Measurements from ENCODE around the gene SCNN1G.

The SCNN1G gene

GRCh38 chr16:23214796-23215195 lies 32.3 kb downstream of the SCNN1G start:
- TF ChIP-seq CTCF (conservative IDR thresholded peaks at IDR 0.05; ENCODE audit: low read depth, low read length), result no peak
- no peak for DNase-seq (ENCODE audit: low read depth)
- no peak overlapping the region for H3K4me3 ChIP-seq (ENCODE audit: low read length)

DNA sequence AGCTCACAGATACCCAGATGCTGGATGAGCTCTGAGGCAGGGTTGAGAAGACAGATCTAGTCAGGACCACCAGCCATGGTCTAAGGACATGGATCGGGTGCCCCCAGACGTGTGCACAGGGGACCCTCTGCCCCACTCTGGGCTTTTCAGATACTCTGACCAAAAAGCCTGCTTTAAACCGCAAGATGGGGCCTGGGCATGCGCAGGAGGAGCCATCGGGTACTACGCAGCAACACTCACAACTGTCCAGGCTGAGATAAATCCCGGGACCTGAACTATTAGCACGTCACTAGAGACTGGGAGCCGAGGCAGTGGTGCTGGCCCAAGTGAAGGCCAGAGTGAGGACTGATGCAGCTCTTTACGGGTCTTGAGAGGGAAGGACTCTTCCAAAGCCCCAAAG lies 32.9 kb downstream of the SCNN1G start:
- no peak for TF ChIP-seq CTCF (conservative IDR thresholded peaks at IDR 0.05; ENCODE audit: low read depth, low read length)
- no peak for DNase-seq (ENCODE audit: low read depth)
- H3K4me3 ChIP-seq (ENCODE audit: low read length), result no peak overlapping the region

- TF ChIP-seq CTCF (conservative IDR thresholded peaks at IDR 0.05; ENCODE audit: low read depth, low read length), result no peak
- no peak overlapping the region for H3K4me3 ChIP-seq (ENCODE audit: low read length)
- no peak for DNase-seq (ENCODE audit: low read depth)
These were observed 34.2 kb downstream of the SCNN1G start for GRCh38 chr16:23216658-23217246.

DNA sequence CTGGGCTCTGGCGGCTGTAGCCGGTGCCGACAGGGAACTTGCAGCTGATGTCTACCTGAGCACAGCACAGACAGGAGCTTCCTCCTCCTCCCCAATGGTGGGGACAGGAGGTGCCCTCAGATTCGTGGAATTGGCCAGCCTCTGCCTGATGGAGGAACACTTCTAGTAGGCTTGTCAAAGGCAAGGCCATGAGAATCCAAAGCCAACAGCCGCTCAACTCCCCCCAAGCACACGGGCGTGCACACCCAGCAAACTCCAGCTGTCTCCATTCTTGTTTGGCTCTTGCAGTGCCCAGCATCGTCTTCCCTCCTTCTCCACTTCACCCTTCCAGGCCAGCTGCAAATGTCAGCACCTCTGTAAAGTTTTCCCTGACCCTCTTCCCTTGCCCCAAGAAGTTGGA lies 35.1 kb downstream of the SCNN1G start:
- H3K4me3 ChIP-seq (ENCODE audit: low read length), result no peak overlapping the region
- no peak for TF ChIP-seq CTCF (conservative IDR thresholded peaks at IDR 0.05; ENCODE audit: low read depth, low read length)
- DNase-seq (ENCODE audit: low read depth), result no peak

GRCh38 chr16:23222929-23223328 lies 40.4 kb downstream of the SCNN1G start:
- no peak for TF ChIP-seq CTCF (conservative IDR thresholded peaks at IDR 0.05; ENCODE audit: low read depth, low read length)
- no peak for DNase-seq (ENCODE audit: low read depth)
- no peak overlapping the region for H3K4me3 ChIP-seq (ENCODE audit: low read length)

DNA sequence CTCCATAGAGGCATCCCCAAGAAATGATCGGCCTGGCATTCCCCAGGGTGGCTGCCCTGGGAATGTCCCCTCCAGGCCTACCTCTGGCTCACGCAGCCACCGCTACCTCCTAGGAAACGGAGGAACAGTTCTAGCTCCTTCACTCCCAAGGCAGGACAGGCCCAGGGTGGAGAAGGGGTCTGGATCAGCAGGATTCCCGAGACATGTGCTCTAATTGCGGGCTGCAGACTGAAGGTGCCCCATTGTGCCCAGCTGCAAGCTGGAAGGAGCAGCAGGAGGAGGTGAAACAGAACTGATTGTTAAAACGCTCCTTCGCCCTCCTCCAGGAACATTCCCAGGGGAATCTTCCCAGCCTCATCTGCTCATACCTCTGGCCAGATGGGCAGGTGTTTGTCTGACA lies 40.8 kb downstream of the SCNN1G start:
- no peak for TF ChIP-seq CTCF (conservative IDR thresholded peaks at IDR 0.05; ENCODE audit: low read depth, low read length)
- DNase-seq (ENCODE audit: low read depth), result no peak
- no peak overlapping the region for H3K4me3 ChIP-seq (ENCODE audit: low read length)

DNA sequence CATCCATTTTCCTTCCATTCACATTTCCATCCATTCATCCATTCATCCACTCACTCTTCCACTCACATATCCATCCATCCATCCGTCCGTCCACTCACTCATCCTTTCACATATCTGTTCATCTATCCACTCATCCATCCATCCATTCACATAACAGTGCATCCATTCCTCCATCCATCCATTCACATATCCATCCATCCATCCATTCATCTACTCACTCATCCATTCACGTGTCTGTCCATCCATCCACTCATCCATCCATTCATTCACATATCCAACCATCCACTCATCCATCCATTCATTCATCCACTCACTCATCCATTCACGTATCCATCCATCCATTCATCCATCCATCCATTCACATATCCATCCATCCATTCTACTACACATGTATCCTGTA lies 42.6 kb downstream of the SCNN1G start:
- TF ChIP-seq CTCF (conservative IDR thresholded peaks at IDR 0.05; ENCODE audit: low read depth, low read length), result no peak

More for the DNA sequence above, 42.6 kb downstream of the SCNN1G start:
- DNase-seq (ENCODE audit: low read depth), result no peak
- H3K4me3 ChIP-seq (ENCODE audit: low read length), result no peak overlapping the region
